WERI-Rb-1 (cell line): ENCODE measurements around the gene MACROD2.
A peak's percentile ranks its signal among the peaks of the same experiment; 100 is the strongest.

Source experiments
- DNase-seq: peaks from one replicate; pipeline ENCODE4 v3.0.0-alpha.2; 2020
- H3K27ac ChIP-seq: fragments of 250-450 bp; sonication (Bioruptor Pico); 2 replicates; pipeline ENCODE4 v1.5.1; 2020; ENCODE audit warnings: mild to moderate bottlenecking, moderate library complexity
- H3K27me3 ChIP-seq: fragments of 250-450 bp; sonication (Bioruptor Pico); 2 replicates; pipeline ENCODE4 v1.5.1; 2021; ENCODE audit warnings: mild to moderate bottlenecking, low read depth, moderate library complexity; ENCODE audit not compliant: insufficient read depth, severe bottlenecking
- H3K36me3 ChIP-seq: fragments of 250-450 bp; sonication (Bioruptor Pico); 2 replicates; pipeline ENCODE4 v1.5.1; 2020; ENCODE audit warnings: mild to moderate bottlenecking, moderate library complexity
- H3K4me3 ChIP-seq: 2 replicates; pipeline ENCODE4 v1.5.1; 2011; ENCODE audit warnings: low read depth, mild to moderate bottlenecking, control low read depth, low read length
- H3K9me3 ChIP-seq: fragments of 250-450 bp; sonication (Bioruptor Pico); 2 replicates; pipeline ENCODE4 v1.5.1; 2021; ENCODE audit warnings: mild to moderate bottlenecking, moderate library complexity; ENCODE audit not compliant: severe bottlenecking
- CTCF ChIP-seq: IDR thresholded peaks from 2 replicates; pipeline ENCODE4 v1.5.1; 2011; ENCODE audit warnings: low read depth, mild to moderate bottlenecking, control low read depth, inconsistent platforms, low read length

Gene MACROD2

GRCh38 chr20:15235471-15236198, 1240.3 kb downstream of the MACROD2 start:
- H3K36me3 ChIP-seq = no peaks in the 10 kb centered on the region
- no peaks in the 10 kb centered on the region for H3K27me3 ChIP-seq
- TF ChIP-seq CTCF = no peak
- no peaks in the 10 kb centered on the region for H3K9me3 ChIP-seq
- no peak overlapping the region for H3K27ac ChIP-seq
- no peak for DNase-seq
- H3K4me3 ChIP-seq = no peak overlapping the region

- Histone ChIP-seq H3K36me3 (no peaks in the 10 kb centered on the region), H3K27ac (no peak overlapping the region), H3K9me3 (no peaks in the 10 kb centered on the region), H3K4me3 (no peak overlapping the region), H3K27me3 (no peaks in the 10 kb centered on the region)
- peak; percentile 56 for TF ChIP-seq CTCF
- peak; percentile 61 for DNase-seq
Observed at GRCh38 chr20:15236812-15237211, 1241.5 kb downstream of the MACROD2 start.

GRCh38 chr20:15239542-15240206, 1244.4 kb downstream of the MACROD2 start:
- H3K27me3 ChIP-seq = no peaks in the 10 kb centered on the region
- no peak for TF ChIP-seq CTCF
- no peak for DNase-seq
- no peaks in the 10 kb centered on the region for H3K36me3 ChIP-seq
- H3K4me3 ChIP-seq = no peak overlapping the region
- H3K27ac ChIP-seq = no peak overlapping the region
- no peaks in the 10 kb centered on the region for H3K9me3 ChIP-seq

GRCh38 chr20:15240801-15241200, 1245.5 kb downstream of the MACROD2 start:
- H3K9me3 ChIP-seq = no peaks in the 10 kb centered on the region
- TF ChIP-seq CTCF = no peak

DNA sequence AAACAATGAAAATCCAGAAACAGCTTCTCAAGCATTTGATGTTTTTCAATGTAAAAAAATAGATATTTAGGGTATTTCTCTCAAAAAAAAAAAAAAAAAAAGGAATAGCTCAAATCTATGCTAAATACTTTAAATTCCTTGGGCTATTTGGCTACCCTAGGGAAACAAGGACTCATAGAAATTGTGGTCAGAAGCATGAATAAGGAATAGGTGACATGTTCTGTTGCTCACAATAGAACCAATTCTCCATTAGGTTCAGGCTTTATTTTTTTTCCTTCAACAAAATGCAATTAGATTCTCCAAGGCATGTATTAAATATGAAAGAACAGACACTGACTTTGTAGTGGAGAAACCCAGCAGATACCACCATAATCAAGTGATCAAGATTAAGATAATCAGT, 1246.4 kb downstream of the MACROD2 start:
- Histone ChIP-seq H3K4me3 (no peak overlapping the region), H3K9me3 (no peaks in the 10 kb centered on the region), H3K27ac (no peak overlapping the region), H3K27me3 (no peaks in the 10 kb centered on the region), H3K36me3 (no peaks in the 10 kb centered on the region)
- no peak for DNase-seq
- no peak for TF ChIP-seq CTCF

More at GRCh38 chr20:15240801-15241200, 1245.5 kb downstream of the MACROD2 start:
- Histone ChIP-seq H3K27me3 (no peaks in the 10 kb centered on the region), H3K4me3 (no peak overlapping the region), H3K36me3 (no peaks in the 10 kb centered on the region), H3K27ac (no peak overlapping the region)
- no peak for DNase-seq
